Left lobe of liver (tissue), 2 donors: ENCODE measurements around the gene FYB1. TPM values are rescaled to one million over a fixed set of nuclear protein-coding genes. Genes with fewer than 3 reads are reported as not detected.

Experiments used
- ATAC-seq: fragments of 200-7000 bp; cut with Tn5 transposase; one replicate; pipeline ENCODE4 v1.9.1; 2020; ENCODE audit warnings: mild to moderate bottlenecking, moderate library complexity
- DNase-seq: peaks from one replicate; pipeline ENCODE4 v3.0.0-alpha.2; 2020; ENCODE audit warnings: low spot score
- total RNA-seq: library from RNA; stranded (reverse); gene quantifications from one replicate; pipeline ENCODE4 v1.2.1, GENCODE V29; 2021
- donor health status: DM: no; HTN: no; CAD: no; lungs with moderate emphysema.
- donor health status: DM: no; HTN: yes; CAD: no.

The FYB1 gene
- total RNA-seq, 1 donor from 2014 or later, result 4.4 TPM

DNA sequence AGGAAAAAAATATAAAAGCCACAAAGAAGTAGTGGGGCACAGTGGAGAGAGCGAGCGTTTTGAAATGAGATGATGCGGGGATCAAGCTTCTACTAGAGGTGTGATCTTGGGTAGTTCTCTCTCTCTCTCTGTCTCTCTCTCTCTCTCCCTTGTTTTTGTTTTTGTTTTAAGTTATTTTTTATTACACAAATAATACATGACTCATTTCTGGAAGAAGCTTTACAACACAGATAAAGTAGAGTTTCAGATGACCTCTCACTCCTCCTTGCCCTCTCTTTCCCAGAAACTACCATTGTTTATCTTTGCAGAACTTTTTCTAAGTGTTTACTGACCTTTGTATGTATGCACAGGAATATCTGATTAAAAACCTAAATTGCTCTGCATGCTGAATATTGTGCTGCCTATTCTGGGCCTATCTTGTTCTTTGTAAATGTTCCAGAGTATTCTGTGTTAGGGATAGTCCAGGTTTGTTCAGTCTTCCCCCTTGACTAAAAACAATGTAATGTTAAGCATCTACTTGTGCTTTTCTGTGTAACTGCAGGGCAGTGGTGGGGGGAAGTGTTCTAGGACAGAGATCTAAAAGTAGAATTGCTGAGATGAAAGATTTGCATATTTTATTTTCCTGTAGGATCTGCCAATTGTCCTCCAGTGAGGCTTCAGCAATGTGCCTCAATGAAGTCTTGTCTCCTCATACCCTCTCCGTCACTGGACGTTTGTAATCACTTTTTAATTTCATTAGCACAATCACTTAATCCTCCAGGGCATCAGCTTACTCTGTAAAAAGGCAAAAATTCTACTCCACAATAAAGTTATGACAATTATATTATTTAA lies 52.0 kb downstream of the FYB1 start:
- DNase-seq (no peak), ATAC-seq (no peak)

DNA sequence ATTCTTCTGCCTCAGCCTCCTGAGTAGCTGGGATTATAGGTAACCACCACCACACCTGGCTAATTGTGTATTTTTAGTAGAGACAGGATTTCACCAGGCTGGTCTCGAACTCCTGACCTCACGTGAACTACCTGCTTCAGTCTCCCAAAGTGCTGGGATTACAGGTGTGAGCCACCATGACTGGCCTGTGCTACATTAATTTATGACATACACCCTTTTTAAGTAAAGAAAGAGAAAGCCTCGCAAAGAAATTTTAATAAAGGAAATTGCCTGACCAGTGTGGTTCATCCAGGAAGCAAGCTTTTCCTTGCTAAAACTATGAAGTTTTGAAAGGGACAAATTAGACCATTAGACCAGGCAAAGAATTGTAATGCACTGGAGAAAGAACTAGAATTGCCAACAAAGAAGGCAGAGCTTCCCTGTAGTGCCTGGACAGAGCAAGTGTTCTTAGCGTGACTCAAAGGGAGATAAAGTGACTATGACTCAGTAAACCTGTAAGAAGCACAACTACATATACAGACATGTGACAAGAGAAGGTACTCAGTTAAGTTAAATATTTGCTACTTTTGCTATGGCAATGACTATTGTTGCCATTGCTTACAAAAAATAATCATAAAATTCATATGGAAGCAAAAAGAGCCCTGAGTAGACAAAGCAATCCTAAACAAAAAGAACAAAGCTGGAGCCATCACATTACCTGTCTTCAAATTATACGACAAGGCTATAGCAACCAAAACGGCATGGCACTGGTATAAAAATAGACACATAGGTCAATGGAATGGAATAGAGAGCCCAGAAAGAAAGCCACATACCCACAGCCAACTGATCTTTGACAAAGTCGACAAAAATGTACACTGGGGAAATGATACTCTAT lies 54.6 kb downstream of the FYB1 start:
- DNase-seq (no peak), ATAC-seq (no peak)

- ATAC-seq (no peak), DNase-seq (no peak)
These were observed 55.3 kb downstream of the FYB1 start for GRCh38 chr5:39164016-39164415.

- no peak for DNase-seq
- ATAC-seq, result no peak
These were observed 57.8 kb downstream of the FYB1 start for GRCh38 chr5:39161578-39161977.

- DNase-seq (no peak), ATAC-seq (no peak)
These were observed 58.7 kb downstream of the FYB1 start for GRCh38 chr5:39160576-39161213.

DNA sequence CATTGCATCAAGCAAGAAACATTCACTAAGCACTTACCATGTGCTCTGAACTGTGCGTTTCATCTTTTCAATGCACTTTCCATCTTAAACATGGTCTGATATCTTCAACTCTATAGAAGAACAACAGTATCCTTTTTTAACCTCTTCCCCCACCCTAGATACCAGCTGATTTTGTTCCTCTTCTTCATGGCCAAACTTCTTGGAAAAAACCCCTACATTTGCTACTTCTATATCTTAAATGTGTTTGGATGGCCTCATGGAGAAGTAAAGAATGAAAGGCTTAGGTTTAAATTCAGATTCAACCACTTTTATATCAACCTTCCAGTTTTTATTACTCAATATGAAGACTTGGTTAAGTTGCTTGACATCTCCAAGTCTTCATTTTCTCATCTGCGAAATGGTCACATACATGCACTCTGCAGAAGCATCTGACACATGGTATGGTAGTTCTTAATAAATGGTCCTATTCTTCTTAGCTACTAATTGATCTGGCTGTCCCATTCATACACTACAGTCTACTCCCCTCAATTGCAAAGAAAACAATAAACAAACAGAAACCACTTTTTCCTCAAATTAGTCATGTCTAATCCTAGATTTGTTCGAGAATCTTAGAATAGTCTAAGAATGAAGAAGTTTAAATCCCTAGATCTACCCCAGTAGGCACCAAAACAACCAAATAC lies 59.4 kb downstream of the FYB1 start:
- DNase-seq (no peak), ATAC-seq (no peak)

DNA sequence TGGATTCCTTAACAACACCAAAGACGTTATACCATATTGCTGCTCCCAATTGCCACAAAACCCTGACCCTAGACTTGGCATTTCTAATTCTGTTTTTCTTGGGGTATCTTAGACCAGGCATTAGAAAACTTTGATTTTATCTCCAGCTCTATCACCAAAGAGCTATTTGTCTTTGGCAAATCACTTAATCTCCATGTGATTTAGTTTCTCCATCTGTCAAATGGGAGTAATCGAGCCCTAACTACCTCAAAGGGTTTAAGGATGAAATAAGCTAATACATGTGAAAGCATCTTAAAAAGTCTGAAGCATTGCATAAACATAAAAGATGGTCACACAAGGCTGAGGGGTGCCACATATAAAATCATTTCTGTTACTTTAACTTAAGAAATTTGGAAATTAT lies 60.6 kb downstream of the FYB1 start:
- DNase-seq (no peak), ATAC-seq (no peak)

- DNase-seq (no peak), ATAC-seq (peak; percentile 33)
These were observed 61.2 kb downstream of the FYB1 start for GRCh38 chr5:39158127-39158593.

GRCh38 chr5:39157701-39158100 lies 61.7 kb downstream of the FYB1 start:
- ATAC-seq (no peak), DNase-seq (no peak)

- no peak for ATAC-seq
- DNase-seq, result no peak
These were observed 63.3 kb downstream of the FYB1 start for GRCh38 chr5:39156082-39156481.

DNA sequence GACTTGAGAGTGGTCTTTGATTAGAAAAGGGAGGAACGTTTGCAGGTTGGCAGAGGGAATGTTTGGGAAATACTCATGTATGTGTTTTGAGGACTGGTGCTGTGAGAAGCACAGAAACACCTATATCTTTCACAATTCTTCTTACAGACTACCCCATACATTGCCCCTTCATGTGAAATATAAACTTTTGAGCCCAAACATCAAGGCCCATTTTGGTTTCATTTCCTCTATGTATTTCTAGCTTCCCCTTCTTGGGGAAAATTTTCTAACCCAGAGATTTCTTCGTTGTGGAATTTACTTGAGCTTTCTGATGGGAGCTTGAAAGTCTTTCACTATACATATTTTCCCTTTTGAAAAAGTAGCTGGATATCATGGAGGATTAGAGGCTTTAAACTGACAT lies 67.6 kb downstream of the FYB1 start:
- ATAC-seq (no peak), DNase-seq (no peak)

DNA sequence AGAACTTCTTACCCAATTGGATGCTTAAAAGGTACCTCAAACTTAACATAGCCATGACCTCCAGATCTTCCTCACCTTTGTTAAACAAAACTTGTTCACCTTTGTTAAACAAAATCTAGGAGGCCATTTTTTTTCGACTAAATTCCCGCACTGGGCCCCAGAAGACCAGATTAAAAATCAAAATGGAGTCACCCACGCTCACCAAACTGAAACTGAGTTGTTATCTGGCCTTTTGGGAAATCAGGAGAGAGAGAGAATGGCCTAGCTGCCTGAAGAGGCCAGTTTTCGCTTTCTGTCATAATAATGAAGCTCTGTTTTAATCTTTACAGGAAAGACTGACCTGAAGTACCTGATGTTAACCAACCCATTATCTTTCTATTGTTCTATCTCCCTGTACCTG lies 69.4 kb downstream of the FYB1 start:
- no peak for ATAC-seq
- no peak for DNase-seq

DNA sequence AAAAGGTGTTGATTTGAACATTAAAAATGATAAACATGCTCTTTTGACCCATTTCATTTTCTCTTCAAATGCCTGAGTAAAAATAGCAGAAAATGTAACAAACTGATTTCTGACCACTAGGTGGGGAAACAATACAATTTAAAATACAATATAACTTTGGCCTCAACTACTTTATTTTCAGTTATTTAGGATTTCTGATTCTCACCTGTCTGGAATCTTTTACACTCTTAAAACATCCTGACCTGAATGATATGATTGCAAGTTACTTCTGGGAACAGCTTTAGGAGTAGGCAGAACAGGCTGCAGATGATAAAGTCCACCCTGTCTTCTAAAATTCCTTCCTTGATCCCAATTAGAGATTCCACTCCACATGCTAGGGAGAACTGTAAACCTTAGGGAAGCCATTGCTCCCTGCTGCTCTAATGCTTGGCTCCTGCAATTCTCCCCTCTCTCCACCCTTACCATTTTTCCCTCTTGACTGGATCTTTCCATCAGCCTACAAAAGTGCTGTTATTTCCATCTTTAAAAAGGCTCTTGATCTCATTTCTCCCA lies 70.3 kb downstream of the FYB1 start:
- ATAC-seq (no peak), DNase-seq (no peak)

- no peak for ATAC-seq
- DNase-seq, result no peak
These were observed 72.4 kb downstream of the FYB1 start for GRCh38 chr5:39146831-39147540.

- DNase-seq (no peak), ATAC-seq (no peak)
These were observed 76.1 kb downstream of the FYB1 start for GRCh38 chr5:39143151-39143860.

GRCh38 chr5:39140558-39141168 lies 78.7 kb downstream of the FYB1 start:
- no peak for ATAC-seq
- no peak for DNase-seq

GRCh38 chr5:39138892-39139291 lies 80.5 kb downstream of the FYB1 start:
- ATAC-seq, result no peak
- DNase-seq, result no peak

- DNase-seq (no peak), ATAC-seq (no peak)
These were observed 81.4 kb downstream of the FYB1 start for GRCh38 chr5:39137819-39138451.
